IPS-15b (cell line): ENCODE results near the gene NPPB.

Experiments
- H3K27me3 ChIP-seq: one replicate; pipeline ENCODE4 v1.6.1; 2013; ENCODE audit warnings: low read length; ENCODE audit not compliant: control insufficient read depth, insufficient read depth
- H3K36me3 ChIP-seq: one replicate; pipeline ENCODE4 v1.6.1; 2013; ENCODE audit warnings: low read length; ENCODE audit not compliant: control insufficient read depth, insufficient read depth
- H3K4me1 ChIP-seq: one replicate; pipeline ENCODE4 v1.6.1; 2013; ENCODE audit warnings: mild to moderate bottlenecking, low read length; ENCODE audit not compliant: control insufficient read depth, insufficient read depth
- H3K4me3 ChIP-seq: one replicate; pipeline ENCODE4 v1.5.1; 2013; ENCODE audit warnings: low read depth, low read length
- H3K9ac ChIP-seq: one replicate; pipeline ENCODE4 v1.6.1; 2013; ENCODE audit warnings: low read depth, mild to moderate bottlenecking, low read length
- H3K9me3 ChIP-seq: one replicate; pipeline ENCODE4 v1.6.1; 2013; ENCODE audit warnings: mild to moderate bottlenecking, low read length; ENCODE audit not compliant: control insufficient read depth, insufficient read depth

Gene NPPB

GRCh38 chr1:11893907-11894251 is 35.1 kb upstream of the NPPB start:
- no peaks in the 10 kb centered on the region for H3K36me3 ChIP-seq
- H3K9ac ChIP-seq, result no peak overlapping the region
- H3K4me1 ChIP-seq, result no peaks in the 10 kb centered on the region
- no peaks in the 10 kb centered on the region for H3K27me3 ChIP-seq
- H3K4me3 ChIP-seq, result no peak overlapping the region
- no peaks in the 10 kb centered on the region for H3K9me3 ChIP-seq

- Histone ChIP-seq H3K9ac (no peak overlapping the region), H3K4me1 (no peaks in the 10 kb centered on the region), H3K27me3 (no peaks in the 10 kb centered on the region), H3K9me3 (no peaks in the 10 kb centered on the region), H3K36me3 (no peaks in the 10 kb centered on the region), H3K4me3 (no peak overlapping the region)
These were observed 32.9 kb upstream of the NPPB start for GRCh38 chr1:11891433-11892186.

- Histone ChIP-seq H3K4me3 (no peak overlapping the region), H3K36me3 (no peaks in the 10 kb centered on the region), H3K27me3 (no peaks in the 10 kb centered on the region), H3K9ac (no peak overlapping the region), H3K4me1 (no peaks in the 10 kb centered on the region), H3K9me3 (no peaks in the 10 kb centered on the region)
These were observed 30.1 kb upstream of the NPPB start for GRCh38 chr1:11888877-11889208.

- H3K36me3 ChIP-seq, result no peaks in the 10 kb centered on the region
- H3K4me3 ChIP-seq, result no peak overlapping the region
- peaks cover under 1% of the 10 kb centered on the region for H3K4me1 ChIP-seq
- no peaks in the 10 kb centered on the region for H3K27me3 ChIP-seq
- no peak overlapping the region for H3K9ac ChIP-seq
- no peaks in the 10 kb centered on the region for H3K9me3 ChIP-seq
These were observed 29.6 kb upstream of the NPPB start for GRCh38 chr1:11888206-11888876.

GRCh38 chr1:11887666-11888007 is 28.9 kb upstream of the NPPB start:
- Histone ChIP-seq H3K4me1 (peaks cover 3% of the 10 kb centered on the region), H3K4me3 (no peak overlapping the region), H3K36me3 (no peaks in the 10 kb centered on the region), H3K27me3 (no peaks in the 10 kb centered on the region), H3K9me3 (no peaks in the 10 kb centered on the region), H3K9ac (no peak overlapping the region)

GRCh38 chr1:11886986-11887665 is 28.4 kb upstream of the NPPB start:
- H3K4me3 ChIP-seq, result no peak overlapping the region

GRCh38 chr1:11885916-11886315 is 27.2 kb upstream of the NPPB start:
- Histone ChIP-seq H3K9ac (no peak overlapping the region), H3K27me3 (no peaks in the 10 kb centered on the region)

More at GRCh38 chr1:11886986-11887665, 28.4 kb upstream of the NPPB start:
- Histone ChIP-seq H3K9ac (no peak overlapping the region), H3K4me1 (peaks cover 3% of the 10 kb centered on the region), H3K27me3 (no peaks in the 10 kb centered on the region), H3K36me3 (no peaks in the 10 kb centered on the region), H3K9me3 (no peaks in the 10 kb centered on the region)

GRCh38 chr1:11882814-11883538 is 24.2 kb upstream of the NPPB start:
- Histone ChIP-seq H3K27me3 (no peaks in the 10 kb centered on the region), H3K4me3 (no peak overlapping the region), H3K9me3 (no peaks in the 10 kb centered on the region), H3K4me1 (peaks cover 3% of the 10 kb centered on the region), H3K9ac (no peak overlapping the region), H3K36me3 (no peaks in the 10 kb centered on the region)

More at GRCh38 chr1:11885916-11886315, 27.2 kb upstream of the NPPB start:
- no peak overlapping the region for H3K4me3 ChIP-seq
- H3K36me3 ChIP-seq, result no peaks in the 10 kb centered on the region
- H3K4me1 ChIP-seq, result peaks cover 3% of the 10 kb centered on the region
- no peaks in the 10 kb centered on the region for H3K9me3 ChIP-seq

- Histone ChIP-seq H3K4me1 (peaks cover 3% of the 10 kb centered on the region), H3K4me3 (no peak overlapping the region), H3K9me3 (no peaks in the 10 kb centered on the region), H3K27me3 (no peaks in the 10 kb centered on the region), H3K36me3 (no peaks in the 10 kb centered on the region), H3K9ac (no peak overlapping the region)
These were observed 23.1 kb upstream of the NPPB start for GRCh38 chr1:11881749-11882441.

GRCh38 chr1:11880911-11881748 is 22.4 kb upstream of the NPPB start:
- H3K4me1 ChIP-seq, result peaks cover 3% of the 10 kb centered on the region
- no peak overlapping the region for H3K4me3 ChIP-seq
- H3K36me3 ChIP-seq, result no peaks in the 10 kb centered on the region
- no peak overlapping the region for H3K9ac ChIP-seq
- H3K27me3 ChIP-seq, result no peaks in the 10 kb centered on the region
- no peaks in the 10 kb centered on the region for H3K9me3 ChIP-seq

- peaks cover 3% of the 10 kb centered on the region for H3K4me1 ChIP-seq
- no peaks in the 10 kb centered on the region for H3K9me3 ChIP-seq
- no peak overlapping the region for H3K4me3 ChIP-seq
- H3K27me3 ChIP-seq, result no peaks in the 10 kb centered on the region
- no peak overlapping the region for H3K9ac ChIP-seq
- no peaks in the 10 kb centered on the region for H3K36me3 ChIP-seq
These were observed 21.4 kb upstream of the NPPB start for GRCh38 chr1:11880181-11880575.
